ACC112 (cell line): ENCODE data around the gene ADAMTS15.

Experiments
- H2AFZ ChIP-seq: fragments of 200-600 bp; sonication (generic); one replicate; pipeline ENCODE4 v1.6.0; 2017; ENCODE audit warnings: antibody characterized with exemption, low read length; ENCODE audit not compliant: unreplicated experiment
- H3K27ac ChIP-seq: fragments of 200-600 bp; sonication (generic); 2 replicates; pipeline ENCODE4 v1.5.1; 2014; ENCODE audit warnings: low read depth, mild to moderate bottlenecking, antibody characterized with exemption, low read length, moderate library complexity
- H3K27me3 ChIP-seq: fragments of 200-600 bp; sonication (generic); 2 replicates; pipeline ENCODE4 v1.6.1; 2014; ENCODE audit warnings: mild to moderate bottlenecking, antibody characterized with exemption, low read length, moderate library complexity, mixed read lengths; ENCODE audit not compliant: insufficient read depth
- H3K36me3 ChIP-seq: fragments of 200-600 bp; sonication (generic); 2 replicates; pipeline ENCODE4 v1.6.1; 2016; ENCODE audit warnings: mild to moderate bottlenecking, antibody characterized with exemption, low read length, moderate library complexity, mixed read lengths; ENCODE audit not compliant: insufficient read depth
- H3K4me1 ChIP-seq: fragments of 200-600 bp; sonication (generic); one replicate; pipeline ENCODE4 v1.6.1; 2016; ENCODE audit warnings: low read length, mixed read lengths; ENCODE audit not compliant: insufficient read depth, unreplicated experiment, control insufficient read depth
- H3K4me3 ChIP-seq: fragments of 200-600 bp; sonication (generic); 2 replicates; pipeline ENCODE4 v1.5.1; 2014; ENCODE audit warnings: mild to moderate bottlenecking, low read depth, low read length
- H3K79me2 ChIP-seq: fragments of 200-600 bp; sonication (generic); one replicate; pipeline ENCODE4 v1.6.0; 2016; ENCODE audit warnings: low read length; ENCODE audit not compliant: control insufficient read depth, unreplicated experiment, insufficient read depth

ADAMTS15 gene

DNA sequence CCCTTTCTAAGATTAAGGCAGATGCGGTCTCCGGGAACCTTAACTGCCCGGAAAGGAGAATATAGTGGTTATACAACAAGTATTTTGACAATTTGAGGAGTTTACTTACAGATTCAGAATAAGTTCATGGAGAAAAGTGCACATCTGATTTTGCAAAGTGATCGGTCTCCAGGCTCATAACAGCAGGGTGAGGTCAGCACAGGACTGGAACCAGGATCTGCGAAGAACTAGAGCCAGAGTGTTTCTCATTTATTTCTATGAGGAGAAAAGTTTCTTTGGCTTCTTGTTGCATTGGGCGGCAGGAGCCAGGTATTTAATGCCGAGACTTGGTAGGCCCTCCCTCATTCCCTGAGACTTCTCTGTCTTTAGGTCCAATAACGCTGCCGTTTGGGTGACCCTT lies 3.7 kb downstream of the ADAMTS15 start:
- H3K4me3 ChIP-seq = peak overlapping the region; percentile 85
- peaks cover 1% of the 10 kb centered on the region; the same call in 1 of the 2 replicates for H3K36me3 ChIP-seq
- H3K4me1 ChIP-seq = peaks cover 47% of the 10 kb centered on the region
- peak overlapping the region; percentile 49; the same call in 1 of the 2 replicates for H3K27ac ChIP-seq
- peaks cover 20% of the 10 kb centered on the region for H3K79me2 ChIP-seq
- H3K27me3 ChIP-seq = no peaks in the 10 kb centered on the region
- H2AFZ ChIP-seq = no peak overlapping the region

DNA sequence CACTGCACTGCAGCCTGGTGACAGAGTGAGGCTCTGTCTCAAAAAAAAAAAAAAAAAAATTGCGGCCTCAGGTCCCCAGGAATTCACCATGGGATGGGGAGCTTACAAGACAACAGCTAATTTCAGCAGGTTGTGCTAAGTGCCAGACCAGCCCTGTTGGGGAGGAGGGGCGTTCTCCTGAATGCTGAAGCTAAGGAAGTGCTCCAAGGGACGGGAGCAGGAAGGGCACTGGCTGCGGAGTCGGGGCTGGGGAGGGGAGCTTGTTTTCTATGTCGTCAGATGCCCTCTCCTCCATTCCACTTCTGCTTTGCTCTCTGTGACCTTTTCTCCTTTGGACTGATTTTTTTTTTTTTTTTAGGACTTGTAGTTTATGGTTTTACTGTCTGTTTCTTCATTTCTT lies 4.5 kb downstream of the ADAMTS15 start:
- Histone ChIP-seq H2AFZ (no peak overlapping the region), H3K4me1 (peaks cover 51% of the 10 kb centered on the region), H3K27me3 (no peaks in the 10 kb centered on the region), H3K79me2 (peaks cover 20% of the 10 kb centered on the region), H3K4me3 (no peak overlapping the region), H3K36me3 (peaks cover 5% of the 10 kb centered on the region; the same call in 1 of the 2 replicates), H3K27ac (no peak overlapping the region)

GRCh38 chr11:130454491-130455252 lies 6.2 kb downstream of the ADAMTS15 start:
- H3K36me3 ChIP-seq = peaks cover 5% of the 10 kb centered on the region; the same call in 1 of the 2 replicates
- H3K4me3 ChIP-seq = peak overlapping the region; percentile 32
- peaks cover 20% of the 10 kb centered on the region for H3K79me2 ChIP-seq
- no peaks in the 10 kb centered on the region for H3K27me3 ChIP-seq
- peaks cover 48% of the 10 kb centered on the region for H3K4me1 ChIP-seq
- H2AFZ ChIP-seq = no peak overlapping the region
- H3K27ac ChIP-seq = no peak overlapping the region

GRCh38 chr11:130455483-130456127 lies 7.2 kb downstream of the ADAMTS15 start:
- Histone ChIP-seq H3K79me2 (peaks cover 20% of the 10 kb centered on the region), H2AFZ (no peak overlapping the region), H3K4me3 (no peak overlapping the region), H3K36me3 (peaks cover 6% of the 10 kb centered on the region; the same call in 1 of the 2 replicates), H3K27me3 (no peaks in the 10 kb centered on the region), H3K27ac (no peak overlapping the region), H3K4me1 (peaks cover 42% of the 10 kb centered on the region)

DNA sequence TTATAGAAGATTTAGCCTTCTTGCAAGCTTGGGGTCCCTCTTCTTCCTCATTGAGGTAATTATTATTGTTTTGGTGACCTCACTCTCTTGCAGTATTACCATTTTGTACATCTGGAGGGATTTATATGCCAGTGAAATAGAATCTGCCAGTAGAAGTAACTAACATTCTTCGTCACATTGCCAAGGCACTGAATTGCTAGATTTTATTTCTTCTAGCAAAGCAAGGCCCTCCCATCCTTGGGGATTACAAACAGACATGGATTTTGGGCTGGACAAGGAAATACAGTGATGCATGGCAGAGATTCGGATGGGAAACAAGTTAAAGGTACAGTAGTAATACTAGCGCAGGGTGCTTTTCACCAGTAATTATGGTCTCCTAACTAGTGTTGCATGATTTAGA lies 7.8 kb downstream of the ADAMTS15 start:
- Histone ChIP-seq H2AFZ (no peak overlapping the region), H3K4me1 (peaks cover 35% of the 10 kb centered on the region), H3K4me3 (no peak overlapping the region), H3K36me3 (peaks cover 12% of the 10 kb centered on the region), H3K79me2 (peaks cover 20% of the 10 kb centered on the region), H3K27me3 (no peaks in the 10 kb centered on the region), H3K27ac (no peak overlapping the region)

GRCh38 chr11:130457623-130458409 lies 9.4 kb downstream of the ADAMTS15 start:
- H3K4me1 ChIP-seq = peaks cover 24% of the 10 kb centered on the region
- no peak overlapping the region for H3K4me3 ChIP-seq
- peaks cover 14% of the 10 kb centered on the region for H3K79me2 ChIP-seq
- no peaks in the 10 kb centered on the region for H3K27me3 ChIP-seq
- peaks cover 17% of the 10 kb centered on the region for H3K36me3 ChIP-seq
- no peak overlapping the region for H2AFZ ChIP-seq
- H3K27ac ChIP-seq = no peak overlapping the region

- H3K4me3 ChIP-seq = no peak overlapping the region
- H3K36me3 ChIP-seq = peaks cover 17% of the 10 kb centered on the region
- no peaks in the 10 kb centered on the region for H3K27me3 ChIP-seq
- peaks cover 14% of the 10 kb centered on the region for H3K79me2 ChIP-seq
- no peak overlapping the region for H2AFZ ChIP-seq
- no peak overlapping the region for H3K27ac ChIP-seq
- H3K4me1 ChIP-seq = peaks cover 24% of the 10 kb centered on the region
These were observed 9.9 kb downstream of the ADAMTS15 start for GRCh38 chr11:130458410-130458729.

- peaks cover 10% of the 10 kb centered on the region for H3K79me2 ChIP-seq
- H2AFZ ChIP-seq = no peak overlapping the region
- H3K36me3 ChIP-seq = peaks cover 17% of the 10 kb centered on the region
- no peak overlapping the region for H3K27ac ChIP-seq
- no peaks in the 10 kb centered on the region for H3K27me3 ChIP-seq
- H3K4me3 ChIP-seq = no peak overlapping the region
- H3K4me1 ChIP-seq = peaks cover 16% of the 10 kb centered on the region
These were observed 11.1 kb downstream of the ADAMTS15 start for GRCh38 chr11:130459521-130459920.

DNA sequence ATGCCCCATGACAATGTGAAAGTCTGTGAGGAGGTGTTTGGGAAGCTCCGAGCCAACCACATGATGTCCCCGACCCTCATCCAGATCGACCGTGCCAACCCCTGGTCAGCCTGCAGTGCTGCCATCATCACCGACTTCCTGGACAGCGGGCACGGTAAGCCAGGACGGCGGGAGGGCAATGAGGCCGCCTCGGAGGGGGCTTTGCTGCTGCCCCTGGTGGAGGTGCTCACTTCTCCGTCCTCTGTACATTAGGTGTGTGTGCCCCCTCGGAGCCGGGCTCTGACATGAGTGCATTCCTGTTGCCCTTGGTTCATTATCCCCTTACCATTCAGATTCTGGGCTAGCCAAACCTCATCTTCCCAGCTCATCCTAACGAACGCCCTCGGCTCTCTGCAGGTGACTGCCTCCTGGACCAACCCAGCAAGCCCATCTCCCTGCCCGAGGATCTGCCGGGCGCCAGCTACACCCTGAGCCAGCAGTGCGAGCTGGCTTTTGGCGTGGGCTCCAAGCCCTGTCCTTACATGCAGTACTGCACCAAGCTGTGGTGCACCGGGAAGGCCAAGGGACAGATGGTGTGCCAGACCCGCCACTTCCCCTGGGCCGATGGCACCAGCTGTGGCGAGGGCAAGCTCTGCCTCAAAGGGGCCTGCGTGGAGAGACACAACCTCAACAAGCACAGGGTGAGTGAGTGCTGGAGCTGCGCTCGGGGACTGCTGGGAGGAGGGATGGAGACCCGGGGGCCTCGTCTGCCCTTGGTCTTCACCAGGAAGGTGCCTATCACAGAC lies 13.8 kb downstream of the ADAMTS15 start:
- Histone ChIP-seq H3K79me2 (no peaks in the 10 kb centered on the region), H2AFZ (no peak overlapping the region), H3K27ac (no peak overlapping the region), H3K4me1 (peaks cover 4% of the 10 kb centered on the region), H3K27me3 (no peaks in the 10 kb centered on the region), H3K36me3 (peaks cover 17% of the 10 kb centered on the region), H3K4me3 (no peak overlapping the region)

- H3K27ac ChIP-seq = no peak overlapping the region
- no peaks in the 10 kb centered on the region for H3K4me1 ChIP-seq
- H3K79me2 ChIP-seq = no peaks in the 10 kb centered on the region
- H3K27me3 ChIP-seq = no peaks in the 10 kb centered on the region
- H3K4me3 ChIP-seq = no peak overlapping the region
- no peak overlapping the region for H2AFZ ChIP-seq
- H3K36me3 ChIP-seq = peaks cover 15% of the 10 kb centered on the region; the same call in 1 of the 2 replicates
These were observed 14.5 kb downstream of the ADAMTS15 start for GRCh38 chr11:130462931-130463330.
